ENCODE results near the gene FCHSD2.

- TF ChIP-seq EP300 (IDR thresholded peaks at IDR 0.05) (no peak), CTCF (IDR thresholded peaks at IDR 0.05) (no peak), POLR2AphosphoS5 (IDR thresholded peaks at IDR 0.05) (no peak), POLR2A (IDR thresholded peaks at IDR 0.05) (no peak)
These were observed 54.4 kb downstream of the FCHSD2 start for GRCh38 chr11:73087730-73088129.

Measured in suprapubic skin (tissue), 4 donors.